DLD1 (cell line): ENCODE data around the gene NTRK1.

Experiments
- in situ Hi-C: cut with HindIII; loops from 2 replicates; pipeline ENCODE4 v1.10.0; 2017; ENCODE audit warnings: low sequenced_read_pairs

Gene NTRK1

DNA sequence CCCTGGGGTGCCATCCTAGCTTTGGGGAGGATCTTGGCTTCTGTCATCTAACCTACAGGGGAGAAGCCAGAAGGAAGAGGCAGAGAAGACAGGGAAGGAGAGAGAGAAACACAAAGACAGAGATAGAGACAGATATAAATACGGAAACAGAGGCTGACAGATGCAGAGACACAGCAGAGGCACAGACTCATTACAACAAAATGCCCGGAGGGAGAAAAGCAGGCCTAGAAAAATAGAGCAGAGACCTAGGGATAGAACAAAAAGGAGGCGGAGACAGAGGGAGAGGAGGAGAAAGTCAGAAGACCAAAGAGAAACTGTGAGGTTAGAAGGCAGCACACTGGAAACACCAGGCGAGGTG lies 34.8 kb downstream of the NTRK1 start:
- in situ Hi-C loops: no loop called here

DNA sequence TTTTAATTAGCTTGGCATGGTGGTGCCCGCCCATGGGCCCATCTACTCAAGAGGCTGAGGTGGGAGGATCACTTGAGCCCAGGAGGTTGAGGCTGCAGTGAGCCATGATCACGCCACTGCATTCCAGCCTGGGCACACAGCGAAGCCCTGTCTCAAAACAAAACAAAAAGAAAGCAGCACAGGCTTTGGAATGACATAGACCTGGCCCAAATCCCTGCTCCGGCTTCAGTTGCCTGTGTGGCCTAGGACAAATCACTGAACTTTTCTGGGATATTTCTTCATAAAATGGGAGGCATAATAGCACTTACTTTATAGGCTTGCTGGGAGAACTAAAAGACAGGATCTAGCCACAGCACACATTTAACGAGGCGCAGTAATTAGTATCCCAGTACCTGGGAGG lies 35.3 kb downstream of the NTRK1 start:
- in situ Hi-C loops: no loop called here

DNA sequence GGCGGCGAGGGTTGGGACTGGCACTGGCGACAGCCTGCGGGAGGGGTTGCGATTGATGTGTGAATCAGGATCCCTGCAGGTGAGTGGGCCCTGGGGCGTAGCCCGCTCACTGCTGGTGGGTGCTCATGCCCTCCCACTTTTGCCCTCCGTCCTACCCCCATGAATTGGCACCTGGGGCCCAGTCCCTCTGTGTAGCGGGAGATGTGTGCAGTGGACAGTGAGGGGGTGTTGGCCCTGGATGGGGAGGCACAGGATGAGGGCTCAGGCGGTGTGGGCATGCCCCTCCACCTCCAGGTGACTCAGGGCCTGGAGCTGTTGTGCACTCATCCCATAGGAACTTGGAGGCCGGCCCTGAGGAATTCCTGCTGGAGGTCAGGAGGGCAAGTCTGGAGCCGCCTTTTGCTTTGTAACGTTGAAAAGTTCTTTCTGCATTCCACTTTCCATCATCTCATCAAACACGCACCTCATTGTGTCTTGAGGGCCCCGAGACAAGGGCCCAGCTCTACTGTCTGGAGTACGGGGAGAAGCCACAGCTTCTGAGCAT lies 35.9 kb downstream of the NTRK1 start:
- in situ Hi-C loops: no loop called here

DNA sequence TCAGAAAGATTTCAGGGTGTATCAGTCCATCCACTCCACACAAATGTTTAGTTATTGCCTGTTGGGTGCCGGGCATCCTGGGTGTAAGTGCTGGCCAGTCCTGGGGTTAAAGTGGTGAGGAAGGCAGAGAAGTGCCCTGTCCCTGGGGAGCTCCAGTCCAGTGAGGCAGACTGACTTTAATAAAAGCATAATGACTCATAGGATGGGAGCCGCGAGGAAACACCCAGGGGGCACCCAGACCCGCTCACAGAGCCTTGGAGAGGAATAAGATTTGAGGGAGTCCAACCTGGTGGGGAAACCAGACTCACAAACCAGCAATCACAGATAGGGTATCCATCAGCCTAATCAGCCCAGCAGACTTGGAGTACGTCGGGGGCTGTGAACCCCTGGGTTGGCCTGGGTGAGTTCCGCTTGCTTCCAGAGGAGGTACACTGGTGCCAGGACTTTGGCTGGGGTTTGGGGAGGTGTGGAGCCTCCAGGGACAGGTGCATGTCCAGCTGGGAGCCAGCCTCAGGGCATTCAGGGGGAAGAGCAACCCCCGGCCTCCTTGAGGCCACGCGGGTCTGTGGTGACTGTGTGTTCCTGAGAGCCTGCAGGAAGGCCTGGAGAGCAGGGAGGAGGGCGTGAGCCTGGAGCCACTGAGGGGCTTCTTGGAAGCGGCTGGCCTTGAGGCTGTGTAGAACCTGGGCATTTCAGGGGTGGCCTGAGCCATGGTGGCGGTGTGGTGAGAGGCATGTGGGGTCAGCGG lies 36.6 kb downstream of the NTRK1 start:
- in situ Hi-C loops: no loop called here

DNA sequence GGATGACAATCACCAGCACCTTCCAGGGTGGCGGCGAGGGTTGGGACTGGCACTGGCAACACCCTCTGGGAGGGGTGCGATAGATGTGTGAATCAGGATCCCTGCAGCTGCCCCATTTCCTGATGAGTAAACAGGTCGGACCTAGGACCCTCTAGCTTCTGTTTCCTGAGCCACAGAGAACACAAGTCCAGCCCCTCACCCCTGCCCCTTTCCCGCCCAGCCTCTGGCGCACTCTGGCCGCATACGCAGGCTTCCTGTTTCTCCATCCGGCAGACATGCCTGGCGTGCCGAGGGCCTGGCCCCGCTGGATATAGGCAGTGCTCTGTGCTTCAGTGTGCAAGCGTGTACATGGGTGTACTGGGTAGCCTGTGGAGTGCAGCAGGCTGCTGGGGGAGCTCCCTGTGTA lies 37.5 kb downstream of the NTRK1 start:
- in situ Hi-C loops: no loop called here

DNA sequence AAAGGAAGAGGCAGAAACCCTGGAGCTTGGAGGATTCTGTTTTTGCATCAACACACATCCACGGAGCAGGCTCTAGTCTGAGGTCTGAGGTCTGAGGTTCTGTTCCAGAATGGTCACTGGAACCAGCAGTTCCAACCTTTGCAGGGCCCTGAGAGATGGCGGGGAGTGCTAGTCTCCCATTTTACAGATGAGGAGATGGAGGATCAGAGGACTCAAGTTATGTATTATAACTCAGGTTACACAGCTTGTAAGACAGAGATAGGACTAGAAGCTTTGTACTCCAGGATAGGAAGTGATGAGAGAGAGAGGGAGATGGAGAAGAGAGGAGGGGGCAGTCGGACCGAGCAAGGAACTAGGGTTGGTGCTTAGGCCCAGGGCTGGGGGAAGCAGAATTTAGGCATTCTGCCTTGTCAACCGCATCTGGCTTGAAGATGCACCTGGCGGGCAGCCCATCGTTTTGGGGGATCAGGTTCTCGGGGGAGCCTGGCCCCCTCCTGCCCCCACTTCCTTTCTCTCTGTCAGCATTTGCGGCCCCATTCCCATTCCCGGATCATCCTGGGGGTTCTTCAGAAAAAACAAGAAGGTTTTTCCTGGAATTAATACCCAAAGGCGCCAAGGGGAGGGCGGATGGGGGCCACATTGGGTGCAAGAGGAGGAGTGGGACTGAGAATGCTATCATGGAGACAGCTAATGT lies 38.5 kb downstream of the NTRK1 start:
- in situ Hi-C loops: no loop called here

DNA sequence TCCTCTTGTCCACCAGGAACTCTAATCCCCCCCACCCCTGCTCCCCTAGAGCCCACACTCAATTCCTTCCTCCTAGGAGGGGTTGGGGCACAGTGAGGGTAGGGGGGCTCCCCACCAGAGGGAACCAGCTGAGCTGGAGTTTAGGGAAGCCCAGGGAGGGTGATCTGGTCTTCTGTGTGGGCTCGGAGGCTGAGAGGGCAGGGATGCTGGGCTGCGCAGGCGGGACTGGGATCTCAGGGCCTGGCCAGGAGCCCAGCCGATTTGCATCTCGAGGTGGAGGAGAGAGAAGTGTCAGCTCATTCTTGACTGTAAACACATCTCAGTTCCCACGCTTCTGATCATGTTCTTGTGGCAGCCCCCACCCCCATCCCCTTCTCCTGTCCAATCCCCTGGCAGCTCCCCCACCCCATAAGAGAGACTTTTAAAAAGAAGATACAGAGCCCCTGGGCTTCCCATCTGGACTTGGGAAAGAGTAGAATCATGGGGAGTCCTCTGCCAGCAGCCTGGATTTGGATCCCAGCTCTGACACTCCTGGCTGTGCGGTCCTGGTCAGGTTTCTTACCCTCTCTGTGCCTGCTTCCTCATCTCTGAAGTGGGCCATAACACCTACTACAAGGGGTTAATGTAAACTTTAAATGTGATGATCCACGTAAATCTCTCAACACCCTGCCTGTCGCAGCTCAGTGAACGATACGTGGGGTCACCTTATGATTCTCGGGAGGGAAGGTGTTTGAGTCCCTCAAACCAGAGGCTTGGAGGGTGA lies 39.5 kb downstream of the NTRK1 start:
- in situ Hi-C loops: no loop called here

DNA sequence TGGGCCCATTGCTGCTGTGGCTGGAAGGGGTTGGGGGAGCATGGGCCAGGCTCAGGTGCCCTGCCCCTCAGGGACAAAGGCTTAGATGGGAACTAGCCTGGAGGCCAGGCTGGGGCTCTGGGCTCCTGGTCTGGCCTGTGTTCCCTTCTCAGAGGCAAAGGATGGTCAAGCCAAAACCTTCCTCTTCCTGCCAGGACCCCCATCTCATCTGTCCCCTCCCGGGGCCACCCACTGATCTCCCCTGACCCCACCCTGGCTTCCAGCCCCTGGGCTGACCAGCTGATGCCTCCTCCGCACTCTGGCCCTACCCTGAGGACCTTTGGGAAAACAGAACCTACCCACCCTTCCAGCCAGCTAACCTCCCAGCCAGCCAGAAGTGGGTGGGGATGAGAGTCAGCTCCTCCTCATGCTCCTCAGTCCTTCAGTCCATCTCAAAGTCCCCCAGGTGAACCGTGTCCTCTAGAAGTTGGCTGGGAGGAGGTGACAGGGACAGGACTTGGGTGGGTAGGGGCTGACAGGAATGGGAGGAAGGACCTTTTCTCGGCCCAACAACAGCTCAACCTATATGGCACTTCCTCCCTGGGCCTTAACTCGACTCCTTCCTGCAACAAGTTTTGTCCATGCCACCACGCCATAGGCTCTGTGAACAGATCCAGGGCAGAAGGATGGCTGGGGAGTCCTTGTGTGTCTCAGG lies 40.4 kb downstream of the NTRK1 start:
- in situ Hi-C loops: no loop called here

DNA sequence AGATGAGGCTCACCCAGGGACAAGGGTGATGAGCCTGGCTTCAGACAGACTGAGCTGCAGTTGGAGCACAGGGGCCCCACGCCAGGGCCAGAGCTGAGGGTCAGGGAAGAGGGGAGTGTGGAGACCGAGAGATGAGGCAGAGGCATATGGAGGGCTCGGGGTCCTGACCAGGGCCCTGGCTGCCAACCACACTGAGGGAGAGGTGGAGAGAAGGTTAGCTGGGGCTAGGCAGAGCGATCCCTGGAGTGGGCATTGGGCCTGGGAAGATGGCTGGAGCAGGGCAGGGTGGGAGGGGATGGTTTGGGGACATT lies 40.9 kb downstream of the NTRK1 start:
- in situ Hi-C loops: no loop called here

DNA sequence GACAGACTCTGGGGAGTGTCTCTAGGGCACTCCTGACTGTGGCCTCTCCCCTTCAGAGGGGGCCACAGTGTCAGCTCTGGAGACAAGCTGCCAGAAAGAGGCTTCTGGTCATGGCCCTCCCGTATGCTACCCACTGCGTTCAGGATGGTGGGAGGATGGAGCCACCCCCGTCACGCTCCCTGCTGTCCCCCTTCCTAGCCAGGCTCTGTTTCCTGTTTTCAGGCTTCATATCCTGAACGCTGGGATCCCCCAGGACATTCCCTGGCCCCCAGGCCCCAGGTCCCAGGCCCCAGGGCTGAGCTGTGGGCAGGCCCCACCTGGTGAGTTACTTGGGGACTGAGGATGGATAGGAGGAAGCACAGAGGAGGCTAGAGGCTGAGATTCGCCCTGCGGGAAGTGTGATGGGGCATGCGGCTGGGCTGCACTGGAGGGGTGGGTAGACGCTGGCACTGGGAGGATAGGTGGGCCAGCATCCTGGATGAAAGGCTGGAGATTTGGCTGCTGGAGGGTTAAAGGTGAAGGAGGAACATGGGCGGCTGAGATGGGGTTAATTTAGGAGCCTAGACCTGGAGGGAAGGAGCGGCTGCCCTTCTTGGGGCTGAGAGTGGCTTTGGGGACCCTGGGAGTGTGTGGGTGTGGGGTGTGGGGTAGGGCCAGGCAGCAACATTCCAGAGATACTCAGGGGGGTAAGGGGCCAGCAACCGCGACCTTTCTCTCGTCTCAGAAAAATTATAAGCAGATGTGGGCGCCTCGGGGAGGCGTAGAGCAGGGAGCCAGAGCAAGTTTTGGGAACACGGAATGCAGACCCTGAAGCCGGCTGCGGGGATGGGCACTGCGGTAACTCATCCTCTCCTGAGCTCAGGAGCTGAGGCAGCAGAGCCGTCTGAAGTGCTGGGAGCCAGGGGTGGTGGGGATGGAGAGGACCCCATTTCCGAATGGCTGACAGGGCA lies 41.6 kb downstream of the NTRK1 start:
- in situ Hi-C loops: no loop called here

DNA sequence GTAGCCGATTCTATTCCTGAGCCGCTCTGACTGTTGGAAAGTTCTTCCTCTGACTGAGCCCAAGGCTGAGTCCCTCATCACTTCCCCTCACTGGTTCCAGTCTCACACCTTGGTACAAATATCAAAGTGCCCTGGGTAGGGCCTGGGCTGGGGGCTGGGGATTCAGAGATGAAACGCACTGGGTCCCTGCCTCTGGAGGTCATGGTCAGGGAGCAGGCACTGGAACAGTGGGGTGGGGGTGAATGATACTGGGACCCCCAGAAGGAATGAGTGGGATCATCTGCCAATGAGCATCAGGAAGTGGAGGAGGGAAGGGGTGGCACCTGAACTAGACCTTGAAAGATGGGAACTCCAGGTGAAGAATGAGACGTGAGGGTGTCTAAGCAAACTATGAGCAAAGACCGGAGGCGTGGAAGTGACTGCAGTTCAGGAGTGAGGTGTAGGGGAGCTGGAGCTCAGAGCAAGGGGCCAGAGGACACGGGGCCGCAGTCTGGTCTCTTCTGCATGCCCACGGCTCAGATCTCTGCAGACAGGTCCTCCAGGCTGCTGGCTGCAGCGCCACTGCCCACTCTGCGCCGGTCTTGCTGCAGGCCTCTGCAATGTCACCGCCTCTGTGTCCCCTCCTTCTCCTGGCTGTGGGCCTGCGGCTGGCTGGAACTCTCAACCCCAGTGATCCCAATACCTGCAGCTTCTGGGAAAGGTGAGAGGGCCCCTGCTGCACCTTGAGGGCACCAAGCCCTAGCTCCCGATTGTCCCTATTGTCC lies 42.8 kb downstream of the NTRK1 start:
- in situ Hi-C loops: no loop called here

DNA sequence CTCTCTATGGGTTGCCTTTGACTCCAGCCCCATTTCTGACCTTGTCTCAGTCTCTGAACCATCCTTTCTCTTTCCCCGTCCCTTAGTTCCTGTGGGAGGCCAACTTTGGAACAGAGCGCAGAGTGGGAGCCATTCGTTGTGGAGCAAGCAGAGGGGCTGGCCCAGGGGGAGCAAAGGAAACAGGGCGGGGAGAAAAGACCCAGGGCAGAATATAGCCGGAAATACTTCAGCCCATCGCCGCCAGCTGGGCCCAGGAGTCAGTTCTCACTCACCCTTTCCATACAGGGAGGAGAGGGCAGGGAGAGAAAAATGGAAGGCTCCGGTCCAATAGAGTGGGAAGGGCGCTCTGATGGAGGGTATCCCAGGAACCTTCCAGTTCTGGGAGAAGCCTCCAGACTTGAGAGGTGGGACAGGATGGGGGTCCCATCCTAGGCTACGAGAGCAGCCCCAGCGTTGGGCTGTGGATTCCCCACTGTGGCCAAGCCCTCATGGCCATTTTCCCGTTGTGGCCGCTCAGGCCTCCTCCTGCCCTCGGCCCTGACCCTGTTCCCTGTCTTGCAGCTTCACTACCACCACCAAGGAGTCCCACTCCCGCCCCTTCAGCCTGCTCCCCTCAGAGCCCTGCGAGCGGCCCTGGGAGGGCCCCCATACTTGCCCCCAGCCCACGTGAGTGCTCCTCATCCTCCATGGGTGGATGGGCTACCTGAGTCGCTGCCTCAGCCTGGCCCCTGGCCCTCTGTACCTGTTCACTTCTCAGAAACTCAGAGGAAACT lies 43.7 kb downstream of the NTRK1 start:
- in situ Hi-C loops: no loop called here

DNA sequence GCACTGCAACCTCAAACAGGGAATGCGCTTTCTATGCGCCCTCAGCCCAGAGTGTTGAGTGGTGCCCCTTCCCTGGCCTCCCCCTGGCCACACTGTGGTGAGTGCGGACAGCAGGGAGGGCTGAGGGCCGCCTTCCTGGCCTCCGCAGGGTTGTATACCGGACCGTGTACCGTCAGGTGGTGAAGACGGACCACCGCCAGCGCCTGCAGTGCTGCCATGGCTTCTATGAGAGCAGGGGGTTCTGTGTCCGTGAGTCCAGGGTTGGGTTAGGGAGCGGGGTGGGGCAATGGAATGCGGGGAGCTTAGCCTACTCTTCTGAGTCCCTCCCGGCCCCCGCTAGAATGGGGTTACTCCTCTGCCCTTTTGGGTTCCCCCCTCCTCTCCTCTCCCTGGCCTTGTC lies 44.5 kb downstream of the NTRK1 start:
- in situ Hi-C loops: no loop called here

DNA sequence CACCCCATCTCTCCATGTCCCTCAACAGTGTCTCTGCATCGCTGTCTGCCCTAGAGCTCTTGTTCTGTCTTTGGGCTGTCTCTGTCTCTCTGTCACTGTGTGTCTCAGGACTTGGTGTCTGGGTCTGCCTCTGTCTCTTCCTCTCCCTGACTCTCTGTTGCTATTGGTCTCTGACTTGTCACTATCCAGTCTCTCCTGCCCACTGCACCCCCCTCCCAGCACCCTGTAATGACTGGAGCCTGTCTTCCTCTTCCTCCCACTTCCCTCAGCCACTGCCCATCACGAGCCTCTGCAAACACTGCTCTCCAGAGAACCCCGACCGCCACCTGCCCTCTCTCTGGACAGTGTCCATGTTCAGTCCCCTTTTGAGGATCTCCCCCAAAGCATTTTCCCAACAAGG lies 45.0 kb downstream of the NTRK1 start:
- in situ Hi-C loops: no loop called here

DNA sequence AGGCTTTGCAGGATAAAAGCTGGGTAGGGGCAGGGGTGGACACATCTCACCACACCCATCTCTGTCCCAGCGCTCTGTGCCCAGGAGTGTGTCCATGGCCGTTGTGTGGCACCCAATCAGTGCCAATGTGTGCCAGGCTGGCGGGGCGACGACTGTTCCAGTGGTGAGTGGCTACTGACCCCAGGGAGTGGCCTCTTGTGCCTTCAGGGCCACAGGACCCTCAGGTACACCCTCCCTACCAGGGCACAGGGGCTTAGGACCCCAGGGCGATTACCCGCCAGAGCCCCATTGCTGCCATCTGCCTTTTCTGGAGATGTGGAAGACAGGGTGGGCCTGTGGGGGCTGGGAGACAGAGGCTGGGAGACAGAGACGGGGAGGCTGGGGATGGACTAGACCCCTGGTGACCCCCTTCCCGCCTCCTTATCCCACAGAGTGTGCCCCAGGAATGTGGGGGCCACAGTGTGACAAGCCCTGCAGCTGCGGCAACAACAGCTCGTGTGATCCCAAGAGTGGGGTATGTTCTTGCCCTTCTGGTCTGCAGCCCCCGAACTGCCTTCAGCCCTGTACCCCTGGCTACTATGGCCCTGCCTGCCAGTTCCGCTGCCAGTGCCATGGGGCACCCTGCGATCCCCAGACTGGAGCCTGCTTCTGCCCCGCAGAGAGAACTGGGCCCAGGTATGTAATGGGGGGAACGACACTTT lies 45.7 kb downstream of the NTRK1 start:
- in situ Hi-C loops: no loop called here

DNA sequence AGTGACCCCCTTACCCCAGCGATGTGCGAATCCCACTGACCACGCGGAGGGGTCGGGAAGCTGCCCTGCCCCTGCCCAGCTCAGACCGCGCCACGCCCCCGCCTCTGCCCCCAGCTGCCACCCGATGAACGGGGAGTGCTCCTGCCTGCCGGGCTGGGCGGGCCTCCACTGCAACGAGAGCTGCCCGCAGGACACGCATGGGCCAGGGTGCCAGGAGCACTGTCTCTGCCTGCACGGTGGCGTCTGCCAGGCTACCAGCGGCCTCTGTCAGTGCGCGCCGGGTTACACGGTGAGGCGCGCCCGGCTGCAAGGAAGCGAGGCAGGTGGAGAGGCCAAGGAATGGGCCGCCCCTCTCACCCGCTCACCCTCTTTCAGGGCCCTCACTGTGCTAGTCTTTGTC lies 47.9 kb downstream of the NTRK1 start:
- in situ Hi-C loops: no loop called here

DNA sequence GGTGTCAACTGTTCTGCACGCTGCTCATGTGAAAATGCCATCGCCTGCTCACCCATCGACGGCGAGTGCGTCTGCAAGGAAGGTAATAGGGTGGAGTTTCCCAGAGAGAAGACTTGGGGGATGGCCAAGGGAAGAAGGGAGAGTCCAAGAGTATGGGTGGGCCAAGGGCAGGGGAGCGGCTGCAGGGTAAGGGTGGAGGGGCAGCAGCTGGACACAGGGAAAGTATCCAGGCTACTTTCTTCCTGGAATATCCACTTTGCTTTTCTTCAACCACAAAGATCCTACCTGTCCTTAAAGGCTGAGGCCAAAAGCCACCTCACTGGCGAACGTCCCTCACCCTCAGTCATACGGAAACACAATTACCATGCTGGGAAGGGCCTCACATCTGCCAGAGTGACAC lies 48.3 kb downstream of the NTRK1 start:
- in situ Hi-C loops: no loop called here

DNA sequence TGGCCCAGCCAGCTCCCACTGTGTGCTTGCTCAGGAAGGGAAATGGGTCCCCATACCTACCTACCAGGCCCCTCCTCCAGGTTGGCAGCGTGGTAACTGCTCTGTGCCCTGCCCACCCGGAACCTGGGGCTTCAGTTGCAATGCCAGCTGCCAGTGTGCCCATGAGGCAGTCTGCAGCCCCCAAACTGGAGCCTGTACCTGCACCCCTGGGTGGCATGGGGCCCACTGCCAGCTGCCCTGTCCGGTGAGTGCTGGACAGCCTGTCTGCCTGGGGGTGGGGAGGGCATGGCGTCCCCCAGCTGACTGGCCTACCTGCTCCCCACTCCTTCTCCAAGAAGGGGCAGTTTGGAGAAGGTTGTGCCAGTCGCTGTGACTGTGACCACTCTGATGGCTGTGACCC lies 49.0 kb downstream of the NTRK1 start:
- in situ Hi-C loops: no loop called here
